Keratinocyte (primary cell): ENCODE measurements around the gene AGPAT3.

Experiments
- CTCF ChIP-seq, 3 experiments: IDR thresholded peaks in 1 of 3; conservative IDR thresholded peaks in 1 of 3; optimal IDR thresholded peaks in 1 of 3; 2 replicates in 2 of 3; 3 replicates in 1 of 3; pipeline versions ENCODE3 to v1.5.1; 2011; ENCODE audit warnings: low read length in 3 of 3, mild to moderate bottlenecking in 3 of 3, moderate library complexity in 2 of 3, control low read depth in 1 of 3, inconsistent platforms in 1 of 3; ENCODE audit not compliant: insufficient read depth in 2 of 3; ENCODE audit errors: extremely low read depth in 1 of 3
- EZH2 ChIP-seq: IDR thresholded peaks from one replicate; pipeline ENCODE4 v1.6.1; 2012; ENCODE audit warnings: inconsistent platforms, mild to moderate bottlenecking, low read length, moderate library complexity

- TF ChIP-seq CTCF (optimal IDR thresholded peaks at IDR 0.05 in 1 of 3, IDR thresholded peaks at IDR 0.05 in 1 of 3, conservative IDR thresholded peaks at IDR 0.05 in 1 of 3; ENCODE audit: extremely low read depth in 1 of 3, insufficient read depth in 2 of 3, low read length in 3 of 3) (no peak), EZH2 (no peak)
Observed at GRCh38 chr21:43956670-43957035, 91.6 kb downstream of the AGPAT3 start.
